Inflammatory macrophage (primary cell): ENCODE measurements around the gene HIF3A.

ENCODE experiments used
- DNase-seq, 2 donors: peaks; one replicate each; pipeline ENCODE4 v3.0.0-alpha.2; 2020 to 2022

Gene HIF3A

DNA sequence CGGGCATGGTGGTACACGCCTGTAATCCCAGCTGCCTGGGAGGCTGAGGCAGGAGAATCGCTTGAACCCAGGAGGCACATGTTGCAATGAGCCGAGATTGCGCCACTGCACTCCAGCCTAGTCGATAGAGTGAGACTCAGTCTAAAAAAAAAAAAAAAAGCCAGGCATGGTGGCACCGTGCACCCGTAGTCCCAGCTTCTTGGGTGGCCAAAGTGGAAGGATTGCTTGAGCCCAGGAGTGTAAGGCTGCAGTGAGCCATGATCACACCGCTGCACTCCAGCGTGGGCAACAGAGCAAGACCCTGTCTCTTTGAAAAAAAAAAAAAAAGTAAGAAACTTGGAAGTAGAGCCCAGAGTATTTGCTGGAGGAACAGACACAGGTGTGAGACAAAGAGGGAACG is 88.8 kb downstream of the HIF3A start:
- no peak for DNase-seq

DNA sequence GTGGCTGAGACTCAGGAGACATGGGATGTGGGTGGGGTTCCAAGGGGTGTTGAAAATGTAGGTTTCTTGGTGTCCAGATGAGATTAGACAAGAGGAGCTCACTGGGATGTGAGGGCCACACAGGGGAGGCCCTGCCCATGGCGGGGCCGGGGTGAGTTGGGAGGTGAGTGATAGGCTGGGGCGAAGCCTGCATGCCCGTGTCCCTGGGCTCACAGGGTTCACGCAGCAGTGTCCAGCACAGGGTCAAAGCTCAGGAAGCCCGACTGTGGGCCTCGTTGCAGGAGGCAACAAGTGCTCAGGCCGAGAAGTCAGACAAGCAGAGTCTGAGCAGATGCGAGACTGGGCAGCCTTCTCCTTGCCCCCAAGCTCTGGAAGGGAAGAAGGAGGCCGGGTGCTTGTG is 89.3 kb downstream of the HIF3A start:
- no peak for DNase-seq

DNA sequence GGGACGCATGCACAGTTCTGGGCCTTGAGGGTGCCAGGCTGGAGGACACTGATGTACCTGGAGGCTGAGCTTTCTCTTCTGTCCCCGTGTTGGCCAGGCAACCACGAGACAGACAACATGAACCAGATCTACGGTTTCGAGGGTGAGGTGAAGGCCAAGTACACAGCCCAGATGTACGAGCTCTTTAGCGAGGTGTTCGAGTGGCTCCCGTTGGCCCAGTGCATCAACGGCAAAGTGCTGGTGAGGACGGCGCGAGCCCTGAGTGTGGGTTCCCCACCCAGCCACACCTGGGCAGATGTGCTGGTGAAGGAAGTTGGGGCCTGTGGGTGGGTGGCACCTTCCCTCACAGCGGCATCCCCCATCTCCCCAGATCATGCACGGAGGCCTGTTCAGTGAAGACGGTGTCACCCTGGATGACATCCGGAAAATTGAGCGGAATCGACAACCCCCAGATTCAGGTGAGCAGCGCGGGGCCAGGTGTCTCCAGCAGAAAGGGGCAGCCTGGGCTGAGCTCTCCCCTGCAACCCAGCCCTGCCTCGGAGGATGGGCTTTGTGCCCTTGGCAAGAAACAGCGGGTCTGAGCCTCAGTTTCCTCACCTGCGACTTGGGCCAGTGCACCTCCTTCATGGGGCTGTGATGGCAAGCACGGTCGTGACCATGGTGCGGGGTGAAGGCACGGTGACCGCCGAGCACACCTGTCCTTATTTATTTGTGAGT is 90.3 kb downstream of the HIF3A start:
- no peak for DNase-seq

DNA sequence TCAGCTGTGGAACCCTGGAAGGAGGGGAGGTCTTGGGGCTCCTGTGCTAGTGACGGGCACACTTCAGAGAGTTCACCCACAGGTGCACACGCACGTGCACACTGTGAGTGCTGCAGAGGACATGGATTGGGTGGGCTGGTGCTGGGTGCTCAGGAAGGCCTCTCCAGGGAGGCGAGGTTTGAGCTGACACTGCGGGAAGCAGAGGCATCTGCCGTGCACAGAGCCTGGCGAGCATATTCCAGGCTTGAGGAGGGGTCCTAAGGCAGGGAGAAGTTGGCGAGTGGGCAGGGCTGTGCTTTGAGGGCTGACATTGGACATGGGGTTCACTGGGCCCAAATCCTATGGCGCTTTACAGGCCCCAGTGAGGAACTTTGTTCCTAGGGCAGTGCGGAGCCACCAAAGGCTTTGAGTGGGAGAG is 90.9 kb downstream of the HIF3A start:
- DNase-seq, result no peak

DNA sequence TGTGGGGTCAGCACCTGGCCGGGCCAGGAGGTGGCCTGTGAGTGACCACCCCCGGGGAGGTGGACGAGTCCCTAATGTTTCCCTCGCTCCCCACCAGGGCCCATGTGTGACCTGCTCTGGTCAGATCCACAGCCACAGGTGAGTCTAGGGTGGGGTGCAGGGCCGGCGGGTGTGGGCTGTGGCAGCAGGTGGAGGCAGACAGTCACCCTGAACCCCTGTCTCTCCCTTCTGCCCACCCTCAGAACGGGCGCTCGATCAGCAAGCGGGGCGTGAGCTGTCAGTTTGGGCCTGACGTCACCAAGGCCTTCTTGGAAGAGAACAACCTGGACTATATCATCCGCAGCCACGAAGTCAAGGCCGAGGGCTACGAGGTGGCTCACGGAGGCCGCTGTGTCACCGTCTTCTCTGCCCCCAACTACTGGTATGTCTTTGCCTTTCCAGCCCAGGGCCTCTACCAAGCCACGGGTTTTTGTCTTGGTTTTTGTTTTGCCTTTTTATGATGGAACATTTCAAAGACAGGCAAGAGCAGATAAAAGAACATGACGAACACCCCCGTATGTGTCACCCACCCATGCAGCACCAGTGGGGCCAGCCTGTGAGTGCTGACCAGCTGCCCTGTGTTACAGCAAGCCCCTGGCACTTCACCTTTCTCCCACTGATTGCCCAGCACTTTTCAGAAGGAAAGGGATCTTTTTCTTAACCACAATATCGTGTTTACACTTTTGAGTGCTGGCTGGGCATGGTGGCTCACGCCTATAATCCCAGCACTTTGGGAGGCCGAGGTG is 91.7 kb downstream of the HIF3A start:
- no peak for DNase-seq

DNA sequence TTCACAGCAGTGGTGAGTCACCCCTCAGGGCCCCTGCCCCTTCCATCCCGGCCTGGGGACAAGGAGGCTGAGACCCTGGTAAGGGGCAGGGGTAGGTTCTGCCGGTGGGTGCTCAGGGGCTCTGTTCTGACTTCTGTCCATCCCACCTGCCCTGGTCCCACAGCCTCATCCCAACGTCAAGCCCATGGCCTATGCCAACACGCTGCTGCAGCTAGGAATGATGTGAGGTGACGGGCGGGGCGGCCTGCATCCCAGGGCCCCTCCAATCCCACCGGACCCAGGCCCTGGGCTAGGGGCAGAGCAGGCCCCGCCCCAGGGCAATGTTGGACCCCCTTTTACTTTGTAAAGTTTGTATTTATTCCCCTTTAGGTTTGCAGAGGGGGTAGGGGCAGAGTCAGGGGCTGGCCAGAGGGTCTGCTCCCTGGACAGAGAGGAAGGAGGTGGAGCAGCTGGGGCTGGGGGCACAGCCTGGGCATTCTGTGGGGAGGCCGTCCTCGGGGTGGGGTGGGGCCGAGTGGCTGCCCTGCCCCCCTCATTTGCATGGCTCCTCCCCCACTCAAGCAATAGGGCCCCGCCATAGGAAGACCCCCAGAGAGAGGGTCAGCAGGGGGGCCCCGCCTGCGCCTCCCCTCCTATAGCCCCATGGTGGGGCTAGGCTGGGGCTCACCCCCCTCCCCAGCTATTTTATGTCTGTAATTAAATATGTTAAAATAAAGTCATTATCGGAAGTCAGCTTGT is 93.4 kb downstream of the HIF3A start:
- DNase-seq, result no peak

DNA sequence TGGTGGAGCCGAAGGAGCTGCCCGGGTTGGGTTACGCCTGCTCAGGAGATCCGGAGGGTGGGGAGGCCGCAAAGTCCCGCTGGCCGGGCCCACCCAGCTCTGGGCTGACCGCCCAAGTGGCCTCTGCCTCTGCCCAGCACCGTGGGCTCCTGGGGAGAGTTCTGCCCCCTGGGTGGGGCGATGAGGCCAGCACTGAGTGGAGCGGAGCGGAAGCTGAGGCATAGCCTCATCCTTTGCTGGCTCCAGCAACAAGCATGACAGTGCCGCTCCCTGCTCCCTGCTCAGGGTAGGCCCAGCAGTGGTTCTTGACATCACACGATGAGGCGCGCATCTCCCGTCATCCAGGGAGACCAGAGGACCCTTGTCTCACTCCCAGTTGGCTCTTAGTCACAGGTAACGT is 94.0 kb downstream of the HIF3A start:
- no peak for DNase-seq

DNA sequence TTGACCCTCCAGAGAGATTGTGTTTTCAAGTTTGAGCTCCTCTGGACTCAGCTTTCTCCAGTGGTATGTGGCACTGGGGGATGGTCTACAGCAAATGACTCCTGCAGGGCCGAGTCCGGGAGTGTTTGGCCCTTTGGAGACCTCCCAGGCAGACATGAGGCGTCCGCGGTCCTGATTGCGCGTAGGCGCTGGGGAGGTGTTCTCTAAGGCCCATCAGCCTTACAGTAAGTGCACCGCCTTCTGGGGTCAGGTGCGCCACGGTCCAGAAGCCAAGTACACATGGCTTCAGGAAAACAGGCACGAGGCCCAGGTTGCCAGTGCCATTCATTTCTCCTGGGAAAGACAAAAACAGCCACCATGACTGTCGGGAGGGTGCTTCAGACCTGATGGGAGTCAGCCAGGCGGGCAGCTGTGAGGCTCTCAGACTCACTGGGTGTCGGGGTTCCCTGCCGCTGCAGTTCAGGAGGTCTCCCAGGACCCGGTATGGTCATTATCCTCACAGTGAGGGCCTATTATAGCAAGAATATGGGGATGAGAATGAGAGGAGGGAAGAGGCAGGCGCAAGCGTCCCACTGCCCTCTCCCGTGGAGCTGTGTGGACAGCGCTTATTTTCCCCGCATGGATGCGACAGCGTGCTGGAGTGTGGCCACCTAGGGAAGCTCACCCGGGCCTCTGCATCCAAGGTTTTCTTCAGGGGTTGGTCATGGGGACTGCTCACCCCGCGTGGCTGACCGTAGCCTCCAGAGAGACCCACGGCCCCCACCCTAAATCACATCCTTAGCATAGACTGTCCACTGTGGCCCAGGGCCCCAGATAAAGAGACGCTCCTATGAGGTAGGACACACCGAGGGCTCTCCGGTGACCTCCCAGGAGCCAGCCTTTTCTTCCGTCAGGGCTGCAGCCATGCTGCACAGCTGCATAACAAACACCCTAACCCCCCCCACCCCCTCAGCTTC is 94.7 kb downstream of the HIF3A start:
- no peak for DNase-seq

DNA sequence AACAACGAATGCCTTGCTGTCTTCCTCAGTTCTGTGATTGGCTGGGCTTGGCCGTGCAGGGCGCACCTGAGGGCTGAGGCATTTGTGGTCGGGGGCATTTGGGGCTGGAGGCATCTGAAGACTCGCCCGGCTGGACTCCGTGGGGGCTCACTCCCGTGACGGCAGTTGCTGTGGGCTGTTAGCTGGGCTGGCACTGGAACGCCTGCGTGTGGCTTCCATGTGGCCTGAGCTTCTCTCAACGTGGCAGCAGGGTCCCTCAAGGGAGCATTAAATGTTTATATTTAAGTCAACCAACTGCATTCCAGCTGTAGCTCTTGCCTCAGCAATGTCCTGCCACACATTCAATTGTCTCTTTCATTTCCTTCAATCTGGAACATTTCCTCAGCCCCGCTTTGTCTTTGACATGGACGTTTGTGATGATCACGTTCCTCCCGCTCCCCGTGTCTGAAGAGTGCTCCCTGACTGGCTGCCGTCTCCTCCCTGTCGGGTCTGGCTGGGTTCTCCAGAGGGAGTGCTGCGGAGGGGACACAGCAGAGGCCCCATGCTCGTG is 95.5 kb downstream of the HIF3A start:
- DNase-seq, result no peak

DNA sequence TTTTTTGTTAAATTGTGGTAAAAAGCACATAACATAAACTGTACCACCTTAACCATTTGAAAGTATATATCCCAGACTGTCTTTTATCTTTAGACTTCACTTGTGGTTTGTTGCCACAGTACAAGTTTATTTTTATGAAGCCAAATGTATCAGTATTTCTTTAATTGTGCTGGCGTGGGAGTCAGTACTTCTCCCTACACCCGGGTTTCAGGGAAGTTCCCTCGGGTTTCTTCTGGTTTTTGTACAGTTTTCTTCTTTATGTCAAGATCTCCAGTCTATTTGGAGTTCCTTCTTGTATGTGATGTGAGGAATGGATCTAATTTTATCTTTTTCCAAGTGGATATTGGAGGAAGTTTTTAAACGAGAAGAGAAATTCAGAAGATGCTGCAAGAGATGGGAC is 96.0 kb downstream of the HIF3A start:
- peak; percentile 61 to 63 for DNase-seq
